IPS-18c (cell line): ENCODE results near the gene CNDP2.

Source experiments
- H3K4me3 ChIP-seq: 2 replicates; pipeline ENCODE4 v1.7.0; 2013; ENCODE audit warnings: low read depth, mild to moderate bottlenecking, low read length, moderate library complexity; ENCODE audit not compliant: insufficient read depth
- H3K9me3 ChIP-seq: one replicate; pipeline ENCODE4 v1.6.1; 2013; ENCODE audit warnings: mild to moderate bottlenecking, low read length, moderate library complexity; ENCODE audit not compliant: control insufficient read depth, insufficient read depth

Gene CNDP2

GRCh38 chr18:74463254-74463653 is 32.9 kb upstream of the CNDP2 start:
- Histone ChIP-seq H3K9me3 (no peaks in the 10 kb centered on the region), H3K4me3 (no peak overlapping the region)

DNA sequence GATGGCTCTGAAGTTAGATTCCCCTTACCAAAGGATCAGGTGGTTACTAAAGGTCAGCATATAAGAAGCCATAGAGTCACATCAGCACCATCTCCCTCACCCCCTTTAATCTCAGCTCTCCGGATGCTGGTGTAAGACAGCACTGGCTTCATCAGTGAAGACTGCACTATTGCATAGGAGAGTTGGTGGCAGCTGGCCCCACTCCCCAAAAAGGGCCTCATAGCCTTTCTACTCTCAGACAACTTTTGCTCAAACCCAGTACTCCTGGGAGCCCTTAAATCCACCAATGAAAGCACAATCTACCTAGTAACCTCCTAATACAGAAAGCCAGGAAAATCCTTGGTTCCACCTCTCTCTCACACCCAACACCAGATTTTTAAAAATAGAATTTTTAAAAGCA is 32.2 kb upstream of the CNDP2 start:
- H3K9me3 ChIP-seq = no peaks in the 10 kb centered on the region

DNA sequence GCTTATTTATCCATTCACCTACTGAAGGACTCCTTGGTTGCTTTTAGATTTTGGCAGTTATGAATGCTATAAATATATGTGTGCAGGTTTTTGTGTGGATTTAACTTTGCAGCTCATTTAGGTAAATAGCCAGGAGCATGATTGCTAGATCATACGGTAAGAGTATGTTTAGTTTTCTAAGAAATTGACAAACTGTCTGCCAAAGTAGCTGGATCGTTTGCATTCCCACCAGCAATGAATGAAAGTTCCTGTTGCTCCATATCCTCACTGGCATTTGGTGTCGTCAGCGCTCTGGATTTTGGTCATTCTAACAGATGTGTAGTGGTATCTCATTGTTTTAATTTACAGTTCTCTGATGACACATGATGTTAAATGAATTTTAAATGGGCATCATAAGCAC is 30.4 kb upstream of the CNDP2 start:
- Histone ChIP-seq H3K9me3 (no peaks in the 10 kb centered on the region), H3K4me3 (no peak overlapping the region)

More for the DNA sequence above, 32.2 kb upstream of the CNDP2 start:
- H3K4me3 ChIP-seq = no peak overlapping the region

GRCh38 chr18:74468547-74469061 is 27.6 kb upstream of the CNDP2 start:
- Histone ChIP-seq H3K9me3 (no peaks in the 10 kb centered on the region), H3K4me3 (no peak overlapping the region)

GRCh38 chr18:74472312-74472711 is 23.9 kb upstream of the CNDP2 start:
- Histone ChIP-seq H3K4me3 (no peak overlapping the region), H3K9me3 (no peaks in the 10 kb centered on the region)

DNA sequence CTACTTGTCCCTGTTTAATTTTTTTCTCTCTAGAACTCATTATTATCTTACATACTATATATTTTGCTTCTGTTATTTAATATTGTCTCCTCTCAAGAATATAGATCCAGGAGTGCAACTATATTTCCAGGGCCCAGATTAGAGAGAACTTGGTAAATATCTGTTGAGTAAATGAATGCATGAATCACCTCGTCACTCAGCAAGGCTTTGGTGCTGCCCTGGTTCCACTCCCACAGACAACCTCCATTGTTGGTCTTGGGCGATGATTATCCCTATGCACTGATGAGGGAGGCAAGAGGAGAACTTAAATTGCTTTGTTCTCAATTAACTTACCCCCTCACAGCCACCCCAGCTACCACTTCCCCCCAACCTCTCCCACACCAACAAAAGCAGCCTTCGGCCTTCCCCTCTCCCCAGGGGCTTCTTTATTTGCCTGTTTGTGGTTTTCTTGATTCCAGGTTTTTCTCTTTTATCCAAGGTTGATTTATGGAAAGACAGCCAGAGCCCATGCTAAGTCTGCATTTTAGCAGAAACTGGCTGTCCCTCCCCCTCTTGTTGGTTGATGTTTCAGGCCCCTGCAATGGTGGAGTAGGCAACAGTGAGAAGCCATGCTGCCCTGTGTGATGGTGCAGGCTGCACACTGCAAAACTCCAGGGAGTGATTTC is 22.1 kb upstream of the CNDP2 start:
- H3K4me3 ChIP-seq = no peak overlapping the region
- H3K9me3 ChIP-seq = peaks cover 2% of the 10 kb centered on the region

- H3K4me3 ChIP-seq = no peak overlapping the region
- peaks cover 2% of the 10 kb centered on the region for H3K9me3 ChIP-seq
These were observed 20.0 kb upstream of the CNDP2 start for GRCh38 chr18:74476140-74476539.

DNA sequence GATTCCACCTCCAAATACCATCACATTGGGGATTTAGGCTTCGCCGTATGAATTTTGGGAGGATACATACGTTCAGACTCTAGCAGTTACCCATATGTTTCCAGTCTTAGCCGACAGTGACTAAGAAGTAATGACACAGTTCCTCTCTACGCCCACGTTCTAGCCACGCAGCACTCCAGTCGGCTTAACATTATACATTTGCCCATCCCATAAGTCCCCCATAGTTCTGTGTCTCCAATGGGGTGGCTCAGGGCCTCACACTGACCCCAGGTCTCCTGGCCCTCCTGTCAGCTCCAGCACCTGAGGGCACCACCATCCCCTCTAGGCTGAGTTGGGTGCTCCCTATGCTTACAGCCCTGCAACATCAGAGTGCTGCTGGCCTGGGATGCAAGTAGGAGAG is 18.4 kb upstream of the CNDP2 start:
- peaks cover 2% of the 10 kb centered on the region for H3K9me3 ChIP-seq
- no peak overlapping the region for H3K4me3 ChIP-seq

GRCh38 chr18:74478316-74478715 is 17.8 kb upstream of the CNDP2 start:
- Histone ChIP-seq H3K9me3 (peaks cover 2% of the 10 kb centered on the region), H3K4me3 (no peak overlapping the region)

- Histone ChIP-seq H3K9me3 (peaks cover 2% of the 10 kb centered on the region), H3K4me3 (no peak overlapping the region)
These were observed 17.3 kb upstream of the CNDP2 start for GRCh38 chr18:74478880-74479279.

GRCh38 chr18:74479486-74480148 is 16.5 kb upstream of the CNDP2 start:
- peaks cover 2% of the 10 kb centered on the region for H3K9me3 ChIP-seq

GRCh38 chr18:74480149-74480651 is 16.0 kb upstream of the CNDP2 start:
- Histone ChIP-seq H3K9me3 (peaks cover 2% of the 10 kb centered on the region), H3K4me3 (no peak overlapping the region)

More at GRCh38 chr18:74479486-74480148, 16.5 kb upstream of the CNDP2 start:
- H3K4me3 ChIP-seq = no peak overlapping the region

GRCh38 chr18:74482697-74483096 is 13.5 kb upstream of the CNDP2 start:
- Histone ChIP-seq H3K4me3 (no peak overlapping the region), H3K9me3 (peaks cover under 1% of the 10 kb centered on the region)

- Histone ChIP-seq H3K9me3 (no peaks in the 10 kb centered on the region), H3K4me3 (no peak overlapping the region)
These were observed 9.9 kb upstream of the CNDP2 start for GRCh38 chr18:74486119-74486849.

DNA sequence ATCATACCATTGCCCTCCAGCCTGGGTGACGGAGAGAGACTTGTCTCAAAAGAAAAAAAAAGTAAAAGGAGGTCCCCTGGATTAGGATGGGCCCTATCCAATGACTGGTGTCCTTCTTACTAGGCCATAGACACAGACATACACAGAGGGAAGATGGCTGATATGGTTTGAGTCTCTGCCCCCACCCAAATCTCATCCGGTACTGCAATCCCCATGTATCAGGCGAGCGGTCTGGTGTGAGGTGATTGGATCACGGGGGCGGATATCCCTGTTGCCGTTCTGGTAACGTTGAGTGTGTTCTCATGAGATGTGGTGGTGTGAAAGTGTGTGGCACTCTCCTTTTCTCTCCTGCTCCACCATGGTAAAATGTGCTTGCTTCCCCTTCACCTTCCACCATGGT is 7.8 kb upstream of the CNDP2 start:
- Histone ChIP-seq H3K9me3 (no peaks in the 10 kb centered on the region), H3K4me3 (no peak overlapping the region)

DNA sequence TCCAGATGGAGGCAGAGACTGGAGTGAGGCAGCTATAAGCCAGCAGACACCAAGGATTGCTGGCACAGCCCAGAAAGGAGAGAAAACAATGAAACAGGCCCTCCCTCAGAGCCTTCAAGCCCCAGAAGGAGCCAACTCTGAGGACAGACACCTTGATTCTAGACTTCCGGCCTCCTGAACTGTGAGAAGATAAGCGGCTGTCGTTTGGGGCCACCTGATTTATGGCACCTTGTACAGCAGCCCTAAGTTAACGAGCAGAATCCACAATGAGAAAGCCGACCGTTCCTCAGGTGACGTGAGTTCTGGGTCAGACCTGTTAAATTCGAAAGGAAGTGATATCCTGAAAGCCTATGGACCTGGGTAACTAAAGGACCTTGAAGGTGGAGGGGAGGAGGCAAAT is 7.3 kb upstream of the CNDP2 start:
- H3K4me3 ChIP-seq = no peak overlapping the region
- H3K9me3 ChIP-seq = no peaks in the 10 kb centered on the region

DNA sequence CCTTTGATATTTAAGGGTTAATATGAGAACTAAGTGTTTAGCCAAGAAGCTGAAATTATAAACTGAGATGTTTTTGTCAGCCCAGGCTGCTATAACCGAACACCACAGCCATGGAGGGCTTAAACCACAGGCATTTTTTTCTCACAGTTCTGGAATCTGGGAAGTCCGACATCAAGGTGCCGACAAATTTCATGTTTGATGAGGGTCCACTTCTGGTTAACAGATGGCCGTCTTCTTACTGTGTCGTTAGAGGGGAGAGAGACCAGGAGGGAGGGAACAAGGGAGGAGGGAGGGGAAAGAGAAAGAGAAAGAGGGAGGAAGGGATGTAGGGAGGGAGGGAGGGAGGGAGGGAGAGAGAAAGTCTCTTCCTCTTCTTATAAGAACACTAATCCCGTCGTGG is 6.5 kb upstream of the CNDP2 start:
- Histone ChIP-seq H3K4me3 (no peak overlapping the region), H3K9me3 (no peaks in the 10 kb centered on the region)

DNA sequence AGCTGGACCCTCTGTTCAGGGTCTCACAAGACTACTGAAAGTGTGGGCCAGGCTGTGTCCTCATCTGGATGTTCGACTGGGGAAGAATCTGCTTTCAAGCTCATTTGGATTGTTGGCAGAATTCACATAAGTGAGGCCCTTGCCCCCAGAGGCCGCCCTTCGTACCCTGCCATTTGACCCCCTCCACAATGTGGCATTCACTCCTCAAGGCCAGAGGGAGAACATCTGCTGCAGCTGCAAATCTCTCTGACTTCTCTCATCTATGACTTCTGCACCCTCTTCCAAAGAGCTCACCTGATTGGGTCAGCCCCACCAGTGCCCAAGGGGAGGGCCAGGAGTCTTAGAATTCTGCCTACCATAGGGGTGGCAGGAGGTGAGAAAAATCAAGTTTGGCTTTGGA is 3.9 kb upstream of the CNDP2 start:
- H3K9me3 ChIP-seq = no peaks in the 10 kb centered on the region
- H3K4me3 ChIP-seq = no peak overlapping the region
